DMS 273 (cell line): ENCODE measurements around the gene SHROOM3.

Experiments used
- DNase-seq: peaks from one replicate; lab custom pipeline; 2025; ENCODE audit not compliant: unreplicated experiment; lab: John Stamatoyannopoulos, UW

Gene SHROOM3

DNA sequence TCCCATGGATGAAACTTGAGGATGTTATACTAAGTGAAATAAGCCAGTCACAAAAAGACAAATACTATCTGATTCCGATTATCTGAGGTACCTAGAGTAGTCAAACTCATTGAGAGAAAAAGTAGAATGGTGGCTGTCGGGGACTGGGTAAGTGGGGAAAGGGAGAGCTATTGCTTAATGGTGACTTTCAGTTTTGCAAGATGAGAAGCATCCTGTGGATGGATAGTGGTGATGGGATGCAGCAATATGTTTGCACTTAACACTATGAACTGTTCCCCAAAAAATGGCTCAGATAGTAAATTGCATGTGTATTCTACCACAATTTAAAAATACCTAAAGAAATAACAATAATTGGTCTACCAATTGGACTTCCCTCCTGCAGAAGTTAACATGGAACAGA, 181.5 kb downstream of the SHROOM3 start:
- DNase-seq: no peak

DNA sequence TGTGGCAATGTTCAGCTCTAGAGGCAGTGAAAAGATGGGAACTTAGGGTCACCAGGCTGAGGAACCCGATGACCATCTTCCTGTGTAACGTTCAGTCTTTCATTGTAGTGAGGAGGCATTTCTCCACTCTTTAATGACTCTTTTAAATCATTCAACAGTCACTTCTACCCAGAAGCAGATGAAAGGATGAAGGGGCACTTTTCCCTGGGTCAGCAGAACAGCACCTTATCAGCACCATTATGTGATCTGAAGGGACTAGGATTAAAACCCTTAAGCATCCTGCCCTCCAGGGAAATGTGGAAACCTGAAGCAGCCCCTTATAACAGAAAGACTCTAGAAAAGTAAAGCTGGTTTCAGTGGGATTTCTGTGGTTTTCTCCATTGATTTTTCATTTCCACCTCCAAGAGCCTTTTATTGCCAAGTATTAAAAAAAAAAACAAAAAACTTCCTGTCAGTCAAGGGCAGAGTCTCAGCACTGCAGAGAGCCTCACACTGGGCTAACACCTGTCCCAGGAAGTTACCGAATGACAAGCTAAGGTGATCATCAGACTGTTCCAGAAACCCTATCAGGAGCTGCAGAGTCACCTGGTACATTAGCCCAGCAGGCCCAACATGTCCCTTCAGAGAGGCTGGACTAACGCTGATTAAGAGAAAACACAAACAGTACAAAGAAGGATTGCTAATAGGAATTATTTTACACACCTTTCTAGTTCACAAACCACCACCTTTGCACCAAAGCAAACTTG, 185.9 kb downstream of the SHROOM3 start:
- no peak for DNase-seq

DNA sequence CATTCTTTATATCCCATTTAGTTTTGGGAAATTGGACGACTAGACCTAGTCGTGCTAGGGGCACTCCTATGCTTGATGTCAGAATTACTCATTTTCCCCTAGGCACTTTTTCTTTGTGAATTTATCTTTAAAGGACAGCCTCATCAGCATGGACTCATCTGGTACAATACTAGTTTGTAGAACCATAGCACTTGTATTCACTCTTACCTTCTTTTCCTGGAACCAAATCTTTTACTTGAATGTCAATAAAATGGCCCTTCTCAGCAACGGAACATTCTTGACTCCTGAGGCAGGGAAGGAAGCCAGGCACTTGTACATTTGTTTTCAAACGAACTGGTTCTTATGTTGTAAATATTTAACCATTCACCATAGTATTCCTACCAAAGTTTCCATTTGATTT, 187.1 kb downstream of the SHROOM3 start:
- DNase-seq: no peak

DNA sequence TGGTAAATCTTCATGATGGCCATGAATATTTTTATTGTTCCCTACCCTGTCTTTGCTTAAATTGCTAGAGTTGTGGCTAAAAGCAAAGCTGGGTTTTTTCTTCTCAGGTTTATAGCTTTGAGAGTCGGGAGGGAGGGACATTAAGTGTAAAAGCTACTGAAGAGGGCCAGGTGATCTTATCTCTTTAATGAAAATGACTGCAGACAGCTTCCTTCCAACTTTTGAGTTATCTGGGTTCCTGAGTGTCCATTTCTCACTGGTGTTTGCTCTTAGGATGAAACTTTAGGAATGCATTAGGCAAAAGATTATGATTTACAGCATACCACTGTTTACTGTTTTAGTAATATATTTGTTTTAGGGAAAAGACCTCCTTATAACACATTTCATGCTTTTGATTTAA, 187.7 kb downstream of the SHROOM3 start:
- no peak for DNase-seq

DNA sequence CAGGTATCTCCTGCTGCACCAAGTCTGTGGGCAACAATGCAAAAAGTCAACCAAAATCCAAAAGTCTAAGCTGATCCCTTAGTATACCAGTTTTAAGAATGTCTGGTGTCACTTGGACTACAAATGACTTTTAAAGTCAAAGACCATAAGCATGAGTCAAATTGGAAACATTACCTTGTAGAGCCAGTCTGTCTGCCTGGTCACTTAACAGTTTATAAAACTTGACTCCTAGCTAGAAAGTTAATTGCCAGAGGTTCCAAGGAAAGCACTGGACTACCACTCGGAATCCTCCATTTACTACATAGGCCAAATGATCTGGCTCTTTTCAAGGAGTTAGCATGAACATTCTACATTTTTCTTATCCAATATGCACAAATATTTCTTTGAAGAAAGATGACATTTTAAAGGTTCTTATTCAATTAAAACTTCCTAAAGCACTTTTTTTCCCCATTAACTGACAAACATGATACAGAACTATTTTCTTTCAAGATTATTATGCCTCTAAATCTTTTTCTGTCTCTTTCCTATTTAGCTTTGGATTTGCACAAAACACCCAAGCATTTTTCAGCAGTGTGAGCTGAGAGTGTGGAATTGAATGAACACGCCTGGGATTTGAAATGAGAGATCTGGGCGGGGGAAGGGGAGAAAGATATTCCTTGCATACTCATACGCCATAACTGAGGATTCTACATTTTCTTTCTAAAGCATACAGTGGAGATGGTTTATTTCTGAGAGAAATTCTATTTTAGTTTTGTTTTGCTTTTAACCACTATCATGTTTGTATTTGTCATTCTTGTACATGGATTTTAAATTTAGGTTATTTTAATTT, 188.4 kb downstream of the SHROOM3 start:
- DNase-seq: no peak

DNA sequence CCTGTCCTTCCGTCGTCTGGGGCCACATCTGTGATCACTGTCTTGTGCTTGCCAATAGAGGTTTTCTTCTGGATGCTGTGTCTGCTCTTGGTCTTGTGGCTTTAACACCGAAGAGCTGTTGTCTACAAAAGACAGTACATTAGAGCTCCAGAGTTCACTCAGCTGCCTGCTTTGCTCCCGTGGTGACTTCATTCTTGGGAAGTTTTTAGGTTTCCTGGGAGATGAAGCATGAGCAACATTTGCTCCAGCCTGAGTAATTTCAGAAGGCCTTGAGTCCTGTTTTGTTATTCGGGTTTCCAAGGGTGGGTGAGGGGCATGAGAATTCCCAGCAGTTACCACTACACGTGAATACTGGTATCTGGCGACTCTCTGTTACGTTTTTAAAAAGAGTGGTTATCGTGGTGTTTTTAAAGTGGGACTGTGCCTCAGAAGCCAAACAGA, 189.2 kb downstream of the SHROOM3 start:
- no peak for DNase-seq

DNA sequence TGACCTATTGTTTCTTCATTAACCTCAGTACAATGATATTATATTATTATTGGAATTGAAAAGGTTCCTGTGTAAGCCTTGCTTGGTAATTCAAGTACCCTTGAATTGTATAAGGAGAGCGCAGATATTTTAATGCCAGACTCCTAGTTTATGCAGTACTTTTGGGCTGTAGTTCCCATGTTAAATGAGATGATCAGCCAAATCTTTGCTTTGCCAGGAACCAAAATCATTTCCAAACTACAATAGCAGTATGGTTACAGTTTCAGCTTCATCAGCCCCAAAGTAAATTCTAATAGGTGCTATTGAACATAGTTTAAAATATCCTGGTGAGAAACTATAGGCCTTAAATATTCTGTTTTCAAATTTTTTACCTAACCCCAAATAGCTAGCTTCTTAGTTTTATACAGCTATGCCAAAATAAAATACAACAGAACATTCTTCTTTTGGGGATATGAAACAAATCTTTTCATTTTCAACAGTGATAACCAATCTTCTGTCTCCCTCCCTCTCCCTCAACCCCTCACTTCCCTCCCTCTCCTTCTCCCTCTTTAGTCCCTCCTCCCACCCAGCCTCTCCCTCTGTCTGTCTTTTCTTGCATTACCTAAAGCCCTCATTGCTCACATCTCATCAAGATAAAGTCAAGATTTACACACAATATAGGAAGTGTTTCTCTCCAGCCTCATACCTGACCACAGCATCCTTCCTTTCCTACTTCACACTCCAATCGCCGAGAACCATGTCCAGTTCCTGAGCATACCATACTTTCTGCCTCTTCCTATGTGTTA, 190.1 kb downstream of the SHROOM3 start:
- no peak for DNase-seq

DNA sequence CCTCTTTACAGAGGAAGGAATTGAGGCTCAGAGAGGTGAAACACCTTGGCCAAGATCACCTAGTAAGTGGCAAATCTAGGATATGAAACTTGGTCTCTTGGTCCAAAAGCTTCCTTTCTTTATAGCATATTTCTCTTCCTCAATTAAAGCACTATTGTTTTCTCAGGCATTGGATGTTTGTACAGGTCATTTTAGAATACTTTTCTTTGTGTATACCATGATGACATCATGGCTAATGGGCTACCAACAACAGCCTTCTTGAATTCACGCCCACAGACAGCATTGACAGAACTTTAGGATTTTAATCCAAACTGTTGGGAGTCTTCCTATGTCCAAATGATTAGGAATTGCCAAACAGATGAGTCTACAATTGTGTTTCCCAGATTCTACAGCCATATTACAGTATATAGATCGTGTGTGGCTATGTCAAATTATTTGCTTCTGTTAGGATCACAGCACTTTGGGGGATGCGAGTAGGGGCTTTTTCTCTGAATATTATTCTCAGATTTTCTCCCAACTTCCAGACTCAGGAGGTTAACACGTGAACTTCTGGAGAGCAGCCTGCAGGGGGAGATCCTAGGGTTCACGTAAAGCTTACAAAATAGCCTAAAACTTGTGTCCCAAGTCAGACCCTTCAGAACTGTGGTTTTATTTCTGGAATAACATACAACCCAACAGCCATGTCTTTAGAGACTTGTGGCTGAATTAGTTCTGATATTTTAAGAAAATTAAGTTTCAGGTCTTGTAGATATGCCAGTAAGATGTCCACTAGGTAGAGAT, 191.8 kb downstream of the SHROOM3 start:
- peak; percentile 11 for DNase-seq

DNA sequence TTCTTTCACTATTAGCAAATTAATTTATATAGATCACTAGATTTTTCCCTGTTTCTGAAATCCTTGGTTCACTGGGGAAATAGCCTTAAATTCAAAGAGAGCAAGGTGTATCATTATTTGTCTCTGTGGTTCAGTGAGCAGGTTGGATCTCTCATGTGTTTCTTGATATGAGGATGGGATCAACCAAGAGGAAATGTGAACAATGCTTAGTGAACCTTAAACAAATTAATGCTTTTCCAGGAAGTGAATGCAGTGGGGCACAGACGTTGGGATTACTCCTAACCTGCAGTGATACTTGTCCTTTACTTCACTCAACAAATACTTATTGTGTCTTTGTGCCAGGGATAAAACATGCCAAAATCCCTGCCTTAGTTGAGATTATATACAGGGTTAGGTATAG, 193.2 kb downstream of the SHROOM3 start:
- no peak for DNase-seq

DNA sequence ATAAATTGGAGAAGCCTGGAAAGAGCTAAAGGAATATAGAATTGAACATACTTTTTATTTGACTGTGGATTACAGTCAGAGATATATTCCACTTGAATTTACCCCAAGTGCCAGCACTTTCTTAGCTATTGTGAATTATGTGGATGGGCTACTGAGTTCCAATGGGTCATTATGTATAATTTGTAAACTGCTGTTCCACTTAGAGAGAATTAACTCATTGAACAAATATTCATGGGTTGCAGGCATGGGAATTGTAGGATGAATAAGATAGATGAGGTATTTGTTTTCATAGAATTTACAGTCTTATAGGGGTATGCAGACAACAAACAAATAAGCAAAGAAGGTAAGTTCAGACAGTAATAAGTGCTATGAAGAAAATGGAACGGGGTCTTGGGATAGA, 195.7 kb downstream of the SHROOM3 start:
- DNase-seq: no peak

DNA sequence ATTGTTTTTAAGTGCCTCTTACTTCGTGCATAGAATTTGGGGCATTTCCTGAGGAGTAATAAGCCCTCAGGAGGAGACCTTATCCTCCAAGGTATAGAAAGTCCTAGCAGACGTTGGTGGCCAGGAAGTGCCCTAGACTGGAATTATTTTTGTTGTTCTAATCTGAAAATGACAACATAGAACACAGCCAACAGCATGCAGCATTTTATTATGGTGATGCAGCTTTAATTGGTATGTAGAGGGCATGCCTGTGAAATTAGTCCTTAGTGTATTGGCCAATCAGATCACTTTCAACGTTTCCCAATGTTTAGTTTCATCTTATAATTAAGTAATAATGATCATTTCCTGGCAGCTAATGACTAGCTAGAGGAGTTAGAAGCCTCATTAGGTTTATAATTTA, 199.2 kb downstream of the SHROOM3 start:
- DNase-seq: no peak

DNA sequence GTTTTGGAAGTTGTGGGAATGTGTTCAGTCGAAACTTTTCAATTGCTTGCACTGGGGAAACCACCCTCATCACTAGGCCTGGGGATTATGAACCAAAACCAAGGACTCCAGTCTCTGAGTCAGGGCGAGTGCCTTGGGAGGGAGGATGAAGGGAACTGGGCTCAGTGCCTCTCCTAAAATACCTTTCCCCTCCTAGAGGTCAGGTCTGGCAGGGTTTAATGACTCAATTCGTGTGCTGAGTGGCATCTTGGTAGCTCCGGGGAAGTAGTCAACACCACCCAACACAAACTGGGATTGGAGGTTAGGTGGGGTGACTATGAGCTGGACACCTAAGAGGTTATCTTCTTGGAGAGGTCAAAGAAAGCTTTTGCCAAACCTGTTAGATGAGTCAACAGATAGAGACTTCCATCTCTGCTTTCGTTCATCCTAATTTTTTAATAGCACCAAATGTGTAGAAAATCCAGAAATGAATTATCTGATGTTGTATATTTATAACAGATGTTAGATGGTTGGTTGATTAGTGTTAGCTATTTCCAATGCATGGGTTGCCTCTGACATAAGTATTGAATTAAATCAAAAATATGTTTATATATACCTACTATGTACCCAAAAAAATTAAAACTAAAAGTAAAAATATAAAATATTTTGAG, 202.8 kb downstream of the SHROOM3 start:
- no peak for DNase-seq

DNA sequence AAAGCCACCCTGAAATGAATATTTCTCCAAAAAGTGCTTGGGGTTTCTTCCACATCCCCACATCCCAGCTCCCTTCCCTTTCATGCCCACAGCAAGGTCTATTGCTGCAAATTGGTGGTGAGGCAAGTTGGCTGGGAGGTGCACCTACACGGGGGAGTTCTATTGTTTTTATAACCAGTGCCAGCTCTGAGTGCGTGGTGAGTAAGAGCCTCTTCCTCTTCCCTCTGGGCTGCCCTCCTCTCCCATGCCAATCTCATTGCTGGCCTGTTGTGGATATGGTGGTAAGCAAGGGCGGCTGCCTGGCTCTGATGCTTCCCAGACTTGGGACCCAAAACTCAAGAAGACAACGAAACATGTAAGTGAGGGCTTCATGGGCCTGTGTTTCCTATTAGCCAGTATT, 204.3 kb downstream of the SHROOM3 start:
- DNase-seq: no peak

DNA sequence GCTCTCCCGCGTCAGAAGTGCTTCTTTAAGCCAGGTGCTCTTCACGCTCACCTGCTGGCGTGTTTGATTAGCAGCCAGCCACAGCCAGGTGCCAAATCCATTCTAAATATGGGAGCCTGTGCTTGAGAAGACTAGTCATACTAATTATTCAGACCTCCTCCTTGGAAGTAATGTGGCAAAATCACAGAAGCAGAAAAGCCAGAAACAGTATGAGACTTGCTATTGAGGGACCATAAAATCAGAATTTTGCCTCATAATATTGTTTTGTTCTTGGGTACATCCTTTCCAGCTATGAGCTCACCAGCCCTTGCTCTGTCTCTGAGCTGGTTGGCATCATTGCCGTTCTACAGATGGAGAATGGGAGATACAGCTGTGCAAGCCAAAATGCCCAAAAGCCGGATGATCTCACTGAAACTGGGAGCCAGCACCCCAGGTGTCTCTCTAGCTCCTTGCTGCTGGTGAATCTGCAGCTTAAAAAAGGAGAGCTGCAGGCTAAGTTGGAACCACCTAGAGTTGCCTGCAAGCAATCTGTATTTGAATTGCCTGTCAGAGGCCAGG, 205.4 kb downstream of the SHROOM3 start:
- DNase-seq: peak; percentile 2

DNA sequence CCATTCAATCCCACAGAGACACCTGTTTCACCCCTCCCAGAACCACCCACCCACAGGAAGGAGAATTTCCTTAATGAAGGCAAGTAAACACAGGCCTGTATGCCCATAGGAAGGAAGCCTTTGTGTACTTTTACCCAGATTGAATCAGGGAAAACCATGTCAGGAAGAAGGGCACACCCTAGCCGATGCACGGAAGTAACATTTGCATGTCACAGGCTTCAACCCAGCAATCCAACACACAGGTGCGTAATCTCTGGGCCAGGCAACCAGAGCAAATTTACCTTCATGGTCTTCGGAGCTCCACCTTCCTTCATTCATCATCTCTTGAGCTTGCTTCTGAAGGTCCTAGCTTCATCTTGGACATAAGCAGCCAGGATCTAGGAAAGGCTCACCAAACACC, 206.3 kb downstream of the SHROOM3 start:
- DNase-seq: no peak

DNA sequence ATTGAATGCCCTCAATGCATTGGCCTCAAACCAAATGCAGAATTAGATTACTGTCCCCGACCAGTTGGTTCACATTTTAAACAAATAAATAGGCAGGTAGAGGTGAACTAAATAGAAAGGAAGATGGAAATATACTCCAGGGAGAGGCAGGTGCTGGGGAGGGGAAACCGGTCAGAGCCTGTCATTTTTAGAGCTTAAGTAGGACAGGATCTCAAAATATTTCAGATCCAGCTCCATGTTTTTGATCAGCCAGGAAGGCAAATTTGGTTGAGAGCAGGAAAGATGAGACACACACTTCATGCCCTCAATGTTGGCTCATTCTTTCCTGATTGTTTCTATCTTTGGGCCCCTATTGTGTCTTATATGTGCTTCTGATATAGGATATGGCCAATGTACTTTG, 206.7 kb downstream of the SHROOM3 start:
- DNase-seq: no peak

DNA sequence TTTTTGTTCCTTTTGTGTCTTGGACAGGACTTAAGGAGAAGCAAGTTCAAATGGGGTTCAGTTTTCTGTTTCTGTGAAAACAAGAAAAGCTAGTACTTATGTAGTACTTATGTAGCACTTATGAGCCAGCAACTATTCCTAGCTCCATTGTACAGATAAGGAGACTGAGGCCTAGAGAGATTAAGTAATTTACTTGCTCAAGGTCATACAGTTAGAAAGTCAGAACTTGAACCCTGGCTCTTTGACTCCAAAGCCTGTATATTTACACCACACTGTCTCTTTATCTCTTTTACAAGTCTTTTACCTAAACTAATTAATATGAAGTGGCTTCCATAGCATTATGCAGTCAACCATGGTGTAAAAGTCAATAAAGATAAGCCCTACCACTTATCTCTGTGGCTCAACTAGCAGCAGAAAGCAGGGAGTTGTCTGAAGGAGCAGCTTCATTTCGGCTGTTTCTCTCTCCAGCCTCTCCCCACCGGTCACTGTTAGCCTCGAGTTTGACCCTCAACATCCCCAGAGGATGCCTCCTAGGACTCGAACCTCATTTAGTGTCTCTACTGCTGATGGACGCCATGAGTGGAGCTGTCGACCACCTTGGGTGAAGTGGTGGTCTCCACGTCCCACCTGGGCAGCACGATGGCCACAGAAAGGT, 209.9 kb downstream of the SHROOM3 start:
- no peak for DNase-seq

DNA sequence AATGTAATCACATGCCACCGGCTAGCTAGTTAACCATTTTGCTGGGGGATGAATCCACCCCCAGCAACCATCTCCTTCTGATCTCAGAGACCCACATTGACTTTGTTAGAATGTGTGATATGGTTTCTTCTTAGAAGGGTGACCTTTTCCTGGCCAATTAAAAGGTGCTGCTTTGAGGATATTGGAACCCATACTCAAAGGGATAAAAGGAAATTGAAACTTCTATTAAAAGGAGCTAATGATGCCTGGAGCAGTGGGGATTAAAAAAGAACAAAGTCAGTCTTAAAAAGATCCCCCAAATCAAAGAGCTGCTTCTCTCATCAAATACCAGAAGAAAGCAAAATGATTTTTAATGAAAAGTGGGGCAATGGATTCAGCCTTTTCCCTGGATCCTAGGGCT, 214.1 kb downstream of the SHROOM3 start:
- no peak for DNase-seq

DNA sequence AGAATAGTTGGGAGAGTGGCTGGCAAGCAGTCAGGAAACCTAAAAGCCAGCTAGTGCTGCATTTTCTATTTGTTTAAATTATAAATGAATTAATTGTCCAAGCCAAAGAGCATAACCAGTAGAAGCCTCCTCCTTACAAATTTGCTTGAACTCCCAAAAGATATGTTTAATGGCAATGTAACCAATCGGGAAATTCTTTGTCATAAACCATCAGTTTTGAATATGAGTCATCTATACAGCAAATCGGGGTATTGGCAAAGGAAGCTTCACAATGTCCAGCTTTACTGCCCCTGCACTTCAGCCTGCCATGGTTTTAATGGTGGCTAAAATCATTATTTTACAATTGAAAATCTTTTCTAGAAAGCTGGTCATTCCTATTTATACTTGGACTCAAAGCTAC, 216.6 kb downstream of the SHROOM3 start:
- DNase-seq: no peak

DNA sequence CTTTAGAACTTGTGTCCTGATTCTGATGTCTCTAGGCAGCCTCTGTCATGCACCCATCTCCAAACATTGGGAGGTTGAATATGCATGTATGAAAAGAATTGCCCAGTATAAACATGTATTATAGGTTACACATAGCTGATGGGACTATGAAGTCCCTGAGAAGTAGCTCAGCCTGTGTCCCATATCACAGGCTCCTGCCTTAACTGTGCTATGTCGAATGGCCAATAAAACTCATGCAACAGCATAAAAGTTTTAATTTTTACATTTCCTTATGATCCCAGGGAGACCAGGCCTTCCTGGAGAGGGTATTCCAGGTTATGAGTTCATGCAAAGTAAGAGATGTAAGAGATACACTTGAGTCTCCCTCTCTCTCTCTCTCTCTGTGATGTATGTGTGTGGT, 217.4 kb downstream of the SHROOM3 start:
- DNase-seq: no peak
